Activated T-helper 1 cell treated with anti-CD3 and anti-CD28 coated beads, Interleukin-12 subunit alpha, Interleukin-12 subunit beta, Interleukin-2, Interleukin-4 antibody, amounts not matched to agents 30 ng/mL and 10 ng/mL and 1 ng/mL, durations not matched to agents 14 hours and 24 hours and 36 hours (primary cell): ENCODE data around the gene LYRM4. TPM values are rescaled to one million over a fixed set of nuclear protein-coding genes. Genes with fewer than 3 reads are reported as not detected.

Experiments
- DNase-seq: peaks from one replicate; pipeline ENCODE4 v3.0.0; 2021; ENCODE audit warnings: low spot score
- H3K27ac Mint-ChIP-seq: one replicate; pipeline ENCODE4 v1.8.0; 2021; ENCODE audit warnings: mild to moderate bottlenecking, mixed read lengths
- H3K27me3 Mint-ChIP-seq: one replicate; pipeline ENCODE4 v1.8.0; 2022; ENCODE audit warnings: mild to moderate bottlenecking, moderate library complexity, mixed read lengths; ENCODE audit not compliant: insufficient read depth
- H3K36me3 Mint-ChIP-seq: one replicate; pipeline ENCODE4 v1.8.0; 2021; ENCODE audit warnings: low read depth, mixed read lengths
- H3K4me1 Mint-ChIP-seq: one replicate; pipeline ENCODE4 v1.8.0; 2021; ENCODE audit warnings: low read depth, mixed read lengths
- H3K4me3 Mint-ChIP-seq: one replicate; pipeline ENCODE4 v1.8.0; 2021; ENCODE audit warnings: mild to moderate bottlenecking, moderate library complexity, mixed read lengths
- H3K9me3 Mint-ChIP-seq: one replicate; pipeline ENCODE4 v1.8.0; 2021; ENCODE audit warnings: mixed read lengths
- intact Hi-C: fragments of 100-400 bp; cut with micrococcal nuclease; formaldehyde crosslinking; loops from one replicate; pipeline ENCODE4 v1.15.1; 2024
- total RNA-seq: library from RNA; stranded (reverse); gene quantifications from 2 replicates; pipeline ENCODE4 v1.2.3, GENCODE V29; 2022

LYRM4 gene
- total RNA-seq, 1 donor from 2014 or later: 48.9 TPM

- Mint-ChIP-seq H3K9me3 (no peaks in the 10 kb centered on the region), H3K4me1 (no peaks in the 10 kb centered on the region), H3K27me3 (no peaks in the 10 kb centered on the region), H3K27ac (no peak overlapping the region), H3K36me3 (no peaks in the 10 kb centered on the region), H3K4me3 (no peak overlapping the region)
- no peak for DNase-seq
- intact Hi-C loops: no loop called here
These were observed 151.3 kb downstream of the LYRM4 start for GRCh38 chr6:5109436-5109835.

GRCh38 chr6:5108536-5109150 is 152.1 kb downstream of the LYRM4 start:
- Mint-ChIP-seq H3K36me3 (no peaks in the 10 kb centered on the region), H3K27ac (no peak overlapping the region), H3K4me1 (no peaks in the 10 kb centered on the region), H3K9me3 (no peaks in the 10 kb centered on the region), H3K27me3 (no peaks in the 10 kb centered on the region), H3K4me3 (no peak overlapping the region)
- no peak for DNase-seq
- intact Hi-C loops: no loop called here

- intact Hi-C loops: no loop called here
- H3K27me3 Mint-ChIP-seq: no peaks in the 10 kb centered on the region
- no peaks in the 10 kb centered on the region for H3K9me3 Mint-ChIP-seq
- H3K27ac Mint-ChIP-seq: no peak overlapping the region
- no peaks in the 10 kb centered on the region for H3K36me3 Mint-ChIP-seq
- no peak for DNase-seq
- no peak overlapping the region for H3K4me3 Mint-ChIP-seq
- H3K4me1 Mint-ChIP-seq: no peaks in the 10 kb centered on the region
These were observed 152.7 kb downstream of the LYRM4 start for GRCh38 chr6:5108068-5108467.

- no peak for DNase-seq
- no peak overlapping the region for H3K27ac Mint-ChIP-seq
- H3K27me3 Mint-ChIP-seq: no peaks in the 10 kb centered on the region
- H3K9me3 Mint-ChIP-seq: no peaks in the 10 kb centered on the region
- intact Hi-C loops: no loop called here
- no peaks in the 10 kb centered on the region for H3K36me3 Mint-ChIP-seq
- no peak overlapping the region for H3K4me3 Mint-ChIP-seq
- H3K4me1 Mint-ChIP-seq: peaks cover 7% of the 10 kb centered on the region
These were observed 153.4 kb downstream of the LYRM4 start for GRCh38 chr6:5107341-5107740.

- intact Hi-C loops: no loop called here
- Mint-ChIP-seq H3K4me3 (no peak overlapping the region), H3K9me3 (no peaks in the 10 kb centered on the region), H3K27me3 (no peaks in the 10 kb centered on the region), H3K4me1 (peaks cover 10% of the 10 kb centered on the region), H3K36me3 (no peaks in the 10 kb centered on the region), H3K27ac (no peak overlapping the region)
- no peak for DNase-seq
These were observed 155.6 kb downstream of the LYRM4 start for GRCh38 chr6:5105146-5105545.

GRCh38 chr6:5104667-5105066 is 156.1 kb downstream of the LYRM4 start:
- intact Hi-C loops: no loop called here
- H3K27ac Mint-ChIP-seq: no peak overlapping the region
- H3K36me3 Mint-ChIP-seq: no peaks in the 10 kb centered on the region
- no peak overlapping the region for H3K4me3 Mint-ChIP-seq
- H3K27me3 Mint-ChIP-seq: no peaks in the 10 kb centered on the region
- peaks cover 10% of the 10 kb centered on the region for H3K4me1 Mint-ChIP-seq
- DNase-seq: no peak
- H3K9me3 Mint-ChIP-seq: no peaks in the 10 kb centered on the region

- Mint-ChIP-seq H3K9me3 (no peaks in the 10 kb centered on the region), H3K36me3 (no peaks in the 10 kb centered on the region), H3K27me3 (no peaks in the 10 kb centered on the region), H3K4me1 (peaks cover 10% of the 10 kb centered on the region), H3K4me3 (no peak overlapping the region), H3K27ac (no peak overlapping the region)
- intact Hi-C loops: no loop called here
- no peak for DNase-seq
These were observed 157.5 kb downstream of the LYRM4 start for GRCh38 chr6:5103250-5103649.

- Mint-ChIP-seq H3K27ac (no peak overlapping the region), H3K4me3 (no peak overlapping the region), H3K36me3 (no peaks in the 10 kb centered on the region), H3K27me3 (no peaks in the 10 kb centered on the region), H3K9me3 (no peaks in the 10 kb centered on the region), H3K4me1 (peaks cover 10% of the 10 kb centered on the region)
- intact Hi-C loops: no loop called here
- no peak for DNase-seq
These were observed 158.3 kb downstream of the LYRM4 start for GRCh38 chr6:5102267-5102970.

GRCh38 chr6:5100806-5101205 is 159.9 kb downstream of the LYRM4 start:
- Mint-ChIP-seq H3K4me3 (no peak overlapping the region), H3K27ac (no peak overlapping the region), H3K4me1 (peaks cover 10% of the 10 kb centered on the region), H3K36me3 (no peaks in the 10 kb centered on the region), H3K9me3 (no peaks in the 10 kb centered on the region), H3K27me3 (peaks cover 2% of the 10 kb centered on the region)
- intact Hi-C loops: no loop called here
- no peak for DNase-seq

- Mint-ChIP-seq H3K4me1 (peaks cover 10% of the 10 kb centered on the region), H3K36me3 (no peaks in the 10 kb centered on the region), H3K27me3 (peaks cover 2% of the 10 kb centered on the region), H3K9me3 (no peaks in the 10 kb centered on the region), H3K4me3 (no peak overlapping the region), H3K27ac (no peak overlapping the region)
- no peak for DNase-seq
- intact Hi-C loops: no loop called here
These were observed 161.2 kb downstream of the LYRM4 start for GRCh38 chr6:5099537-5099936.

GRCh38 chr6:5098501-5099270 is 162.1 kb downstream of the LYRM4 start:
- no peak for DNase-seq
- H3K36me3 Mint-ChIP-seq: no peaks in the 10 kb centered on the region
- H3K4me3 Mint-ChIP-seq: no peak overlapping the region
- peaks cover 10% of the 10 kb centered on the region for H3K4me1 Mint-ChIP-seq
- no peaks in the 10 kb centered on the region for H3K9me3 Mint-ChIP-seq
- intact Hi-C loops: no loop called here
- peaks cover 5% of the 10 kb centered on the region for H3K27me3 Mint-ChIP-seq
- no peak overlapping the region for H3K27ac Mint-ChIP-seq

GRCh38 chr6:5096482-5096881 is 164.3 kb downstream of the LYRM4 start:
- Mint-ChIP-seq H3K27ac (no peak overlapping the region), H3K27me3 (peaks cover 15% of the 10 kb centered on the region), H3K36me3 (no peaks in the 10 kb centered on the region), H3K4me3 (no peak overlapping the region), H3K9me3 (no peaks in the 10 kb centered on the region), H3K4me1 (no peaks in the 10 kb centered on the region)
- intact Hi-C loops: no loop called here
- no peak for DNase-seq

GRCh38 chr6:5095236-5095635 is 165.5 kb downstream of the LYRM4 start:
- DNase-seq: no peak
- Mint-ChIP-seq H3K36me3 (no peaks in the 10 kb centered on the region), H3K27ac (no peak overlapping the region), H3K4me1 (no peaks in the 10 kb centered on the region), H3K4me3 (no peak overlapping the region), H3K27me3 (peaks cover 23% of the 10 kb centered on the region), H3K9me3 (no peaks in the 10 kb centered on the region)
- intact Hi-C loops: no loop called here
